Measurements from ENCODE around the gene KLF14. TPM values are rescaled to one million over a fixed set of nuclear protein-coding genes. Genes with fewer than 3 reads are reported as not detected.
"Not testable (repeated sequence)": the region's sequence is repeated elsewhere in the genome, so short reads cannot be mapped to it uniquely, and the experiment has no call there.

Gene KLF14
- total and polyA plus RNA-seq, 4 donors, result 0.12 TPM; not detected in 3

- DNase-seq (no peak), ATAC-seq (ENCODE audit: low FRiP score) (no peak)
- 60 to 62% methylated on average over 4 of the region's 4 CpGs for WGBS, 2 donors
- Histone ChIP-seq H3K9me3 (ENCODE audit: control insufficient read depth, low read length) (no peaks in the 10 kb centered on the region), H3K27ac (ENCODE audit: low read depth in 1 of 2, low read length in 2 of 2) (no peak overlapping the region), H3K27me3 (ENCODE audit: control insufficient read depth in 1 of 2, insufficient read depth in 2 of 2, low read length in 1 of 2) (no peaks in the 10 kb centered on the region), H3K4me3 (ENCODE audit: low read length in 2 of 2) (no peak overlapping the region), H3K4me1 (ENCODE audit: control insufficient read depth in 1 of 2, insufficient read depth in 2 of 2, low read length in 2 of 2) (no peaks in the 10 kb centered on the region), H3K36me3 (ENCODE audit: control insufficient read depth in 1 of 2, insufficient read depth in 2 of 2, low read length in 1 of 2) (no peaks in the 10 kb centered on the region)
- intact Hi-C loops (cut with DNase I), result no loop called here
Observed at GRCh38 chr7:130699686-130700085, 34.3 kb downstream of the KLF14 start.

DNA sequence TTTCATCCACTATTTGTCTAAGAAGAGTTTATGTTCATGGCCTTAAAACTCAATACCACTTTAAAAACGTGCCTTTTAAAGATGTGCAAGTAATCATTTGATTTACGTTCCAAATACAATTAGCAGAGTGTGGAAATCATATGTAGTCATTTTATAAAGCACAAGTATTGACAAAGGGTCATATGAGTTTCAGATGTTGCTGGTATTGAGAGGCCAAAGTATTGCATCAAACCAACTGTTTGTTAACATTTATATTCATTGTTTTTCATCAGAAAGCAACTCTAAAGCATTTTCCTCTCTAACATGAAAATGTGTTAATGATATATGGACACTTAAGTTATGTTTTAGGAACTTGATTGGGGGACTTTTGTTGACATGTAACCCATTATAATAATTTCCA is 36.2 kb downstream of the KLF14 start:
- no peak for DNase-seq
- H3K27ac ChIP-seq (ENCODE audit: low read depth in 1 of 2, low read length in 2 of 2), result no peak overlapping the region
- no peaks in the 10 kb centered on the region for H3K9me3 ChIP-seq (ENCODE audit: control insufficient read depth, low read length)
- intact Hi-C loops (cut with DNase I), result no loop called here
- H3K4me3 ChIP-seq (ENCODE audit: low read length in 2 of 2), result no peak overlapping the region
- H3K36me3 ChIP-seq (ENCODE audit: control insufficient read depth in 1 of 2, insufficient read depth in 2 of 2, low read length in 1 of 2), result no peaks in the 10 kb centered on the region
- H3K4me1 ChIP-seq (ENCODE audit: control insufficient read depth in 1 of 2, insufficient read depth in 2 of 2, low read length in 2 of 2), result no peaks in the 10 kb centered on the region
- 83 to 84% methylated on average over 2 of the region's 2 CpGs for WGBS, 2 donors
- H3K27me3 ChIP-seq (ENCODE audit: control insufficient read depth in 1 of 2, insufficient read depth in 2 of 2, low read length in 1 of 2), result no peaks in the 10 kb centered on the region
- ATAC-seq (ENCODE audit: low FRiP score), result no peak

- H3K27me3 ChIP-seq (ENCODE audit: control insufficient read depth in 1 of 2, insufficient read depth in 2 of 2, low read length in 1 of 2), result peaks cover 0 to 2% of the 10 kb centered on the region in 2 donors
- intact Hi-C loops (cut with DNase I), result no loop called here
- DNase-seq (no peak), ATAC-seq (ENCODE audit: low FRiP score) (no peak)
- 52 to 66% methylated on average over 2 of the region's 2 CpGs for WGBS, 2 donors
- H3K9me3 ChIP-seq (ENCODE audit: control insufficient read depth, low read length), result no peaks in the 10 kb centered on the region
- H3K27ac ChIP-seq (ENCODE audit: low read depth in 1 of 2, low read length in 2 of 2), result no peak overlapping the region
- H3K36me3 ChIP-seq (ENCODE audit: control insufficient read depth in 1 of 2, insufficient read depth in 2 of 2, low read length in 1 of 2), result no peaks in the 10 kb centered on the region
- no peak overlapping the region for H3K4me3 ChIP-seq (ENCODE audit: low read length in 2 of 2)
- no peaks in the 10 kb centered on the region for H3K4me1 ChIP-seq (ENCODE audit: control insufficient read depth in 1 of 2, insufficient read depth in 2 of 2, low read length in 2 of 2)
Observed at GRCh38 chr7:130695840-130696239, 38.2 kb downstream of the KLF14 start.

DNA sequence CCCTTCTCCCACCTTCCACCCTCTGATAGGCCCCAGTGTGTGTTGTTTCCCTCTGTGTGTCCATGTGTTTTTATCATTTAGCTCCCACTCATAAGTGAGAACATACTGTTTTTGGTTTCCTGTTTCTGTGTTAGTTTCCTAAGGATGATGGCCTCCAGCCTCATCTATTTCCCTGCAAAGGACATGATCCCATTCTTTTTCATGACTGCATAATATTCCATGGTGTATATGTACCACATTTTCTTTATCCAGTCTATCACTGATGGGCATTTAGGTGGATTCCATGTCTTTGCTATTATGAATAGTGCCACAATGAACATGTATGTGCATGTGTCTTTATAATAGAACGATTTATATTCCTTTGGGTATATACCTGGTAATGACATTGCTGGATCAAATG is 41.6 kb downstream of the KLF14 start:
- ATAC-seq (ENCODE audit: low FRiP score); H3K4me1 ChIP-seq (ENCODE audit: control insufficient read depth in 1 of 2, insufficient read depth in 2 of 2, low read length in 2 of 2); H3K36me3 ChIP-seq (ENCODE audit: control insufficient read depth in 1 of 2, insufficient read depth in 2 of 2, low read length in 1 of 2); DNase-seq; H3K27ac ChIP-seq (ENCODE audit: low read depth in 1 of 2, low read length in 2 of 2); intact Hi-C loops (cut with DNase I); H3K9me3 ChIP-seq (ENCODE audit: control insufficient read depth, low read length); H3K4me3 ChIP-seq (ENCODE audit: low read length in 2 of 2); H3K27me3 ChIP-seq (ENCODE audit: control insufficient read depth in 1 of 2, insufficient read depth in 2 of 2, low read length in 1 of 2): not testable (repeated sequence)
- 91 to 94% methylated on average over 1 of the region's 1 CpG for WGBS, 2 donors

DNA sequence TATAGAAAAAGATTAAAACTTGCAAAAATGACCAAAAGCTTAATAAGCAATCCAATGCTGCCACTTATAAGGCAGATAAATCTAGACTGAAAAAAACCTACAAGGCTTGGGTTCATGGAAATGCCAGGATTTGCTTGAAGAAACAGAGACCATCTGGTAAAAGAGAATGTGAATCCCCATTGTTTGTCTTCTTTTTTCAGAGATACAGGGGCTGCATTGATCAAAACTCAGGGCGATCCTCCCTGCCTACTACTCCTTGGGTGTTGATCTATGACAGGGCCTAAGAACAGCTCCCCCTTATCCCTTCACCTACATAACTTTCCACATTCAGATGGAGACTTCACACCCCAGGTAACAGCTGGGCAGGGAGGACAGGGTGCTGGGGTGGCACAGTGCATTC is 44.3 kb downstream of the KLF14 start:
- Histone ChIP-seq H3K36me3 (ENCODE audit: control insufficient read depth in 1 of 2, insufficient read depth in 2 of 2, low read length in 1 of 2) (no peaks in the 10 kb centered on the region), H3K4me3 (ENCODE audit: low read length in 2 of 2) (no peak overlapping the region), H3K4me1 (ENCODE audit: control insufficient read depth in 1 of 2, insufficient read depth in 2 of 2, low read length in 2 of 2) (no peaks in the 10 kb centered on the region), H3K9me3 (ENCODE audit: control insufficient read depth, low read length) (no peaks in the 10 kb centered on the region), H3K27ac (ENCODE audit: low read depth in 1 of 2, low read length in 2 of 2) (no peak overlapping the region), H3K27me3 (ENCODE audit: control insufficient read depth in 1 of 2, insufficient read depth in 2 of 2, low read length in 1 of 2) (peaks cover 0 to 2% of the 10 kb centered on the region in 2 donors)
- no peak for DNase-seq
- intact Hi-C loops (cut with DNase I), result no loop called here
- 84 to 89% methylated on average over 1 of the region's 1 CpG for WGBS, 2 donors
- ATAC-seq (ENCODE audit: low FRiP score), result no peak

- no peaks in the 10 kb centered on the region for H3K27me3 ChIP-seq (ENCODE audit: control insufficient read depth in 1 of 2, insufficient read depth in 2 of 2, low read length in 1 of 2)
- no peak overlapping the region for H3K4me3 ChIP-seq (ENCODE audit: low read length in 2 of 2)
- intact Hi-C loops (cut with DNase I), result no loop called here
- ATAC-seq (ENCODE audit: low FRiP score) (no peak), DNase-seq (no peak)
- H3K4me1 ChIP-seq (ENCODE audit: control insufficient read depth in 1 of 2, insufficient read depth in 2 of 2, low read length in 2 of 2), result no peaks in the 10 kb centered on the region
- 92 to 96% methylated on average over 2 of the region's 2 CpGs for WGBS, 2 donors
- H3K27ac ChIP-seq (ENCODE audit: low read depth in 1 of 2, low read length in 2 of 2), result no peak overlapping the region
- no peaks in the 10 kb centered on the region for H3K9me3 ChIP-seq (ENCODE audit: control insufficient read depth, low read length)
- H3K36me3 ChIP-seq (ENCODE audit: control insufficient read depth in 1 of 2, insufficient read depth in 2 of 2, low read length in 1 of 2), result no peaks in the 10 kb centered on the region
Observed at GRCh38 chr7:130683026-130683425, 51.0 kb downstream of the KLF14 start.

Other genes with a start within 250 kb of the KLF14 start
- gene MEST, start 242.1 kb downstream of the KLF14 start, total RNA-seq, result 10 to 100 TPM in 1 of 2 donors, 1 to 10 TPM in 1; 9.0 to 23.0 TPM
- 1 to 10 TPM; 2.7 to 4.9 TPM for gene MEST, start 242.1 kb downstream of the KLF14 start, polyA plus RNA-seq
- 10 to 100 TPM in 1 of 2 donors, 1 to 10 TPM in 1; 9.7 to 13.2 TPM for gene COPG2, start 65.5 kb downstream of the KLF14 start, total RNA-seq
- gene COPG2, start 65.5 kb downstream of the KLF14 start, polyA plus RNA-seq, result 1 to 10 TPM; 5.6 to 9.0 TPM
- not detected for gene TSGA13, start 47.7 kb downstream of the KLF14 start, total RNA-seq
- gene TSGA13, start 47.7 kb downstream of the KLF14 start, polyA plus RNA-seq, result not detected

Data from aorta (tissue), 5 donors.